K562 (cell line): Measurements from ENCODE around the gene SMC1A. TPM values are rescaled to one million over a fixed set of nuclear protein-coding genes. Genes with fewer than 3 reads are reported as not detected.

Experiments
- ATAC-seq: fragments of 200-7000 bp; cut with Tn5 transposase; 3 replicates; pipeline ENCODE4 v1.9.1; 2020; ENCODE audit warnings: moderate library complexity
- BruUV-seq: library from RNA; stranded (reverse); fragments of 400-500 nt; replicated peaks from 2 replicates; lab custom pipeline; 2021; lab: Mats Ljungman, UMichigan
- CTCF ChIA-PET: fragments of 300-600 bp; formaldehyde crosslinking; extraction: SDS; loops from one replicate; lab custom pipeline; 2021; ENCODE audit warnings: low intra/inter-chr PET ratio; lab: Yijun Ruan, JAX
- POLR2A ChIA-PET: fragments of 300-600, 350-650 bp; sonication (Branson Sonifier 250); formaldehyde crosslinking; extraction: SDS; loops from one replicate; lab custom pipeline; 2021; ENCODE audit warnings: antibody characterized with exemption, inconsistent platforms; lab: Yijun Ruan, JAX
- DNase-seq, 4 experiments: peaks; one replicate each; pipeline versions ENCODE4 v3.0.0 to v3.0.0-alpha.2; 2011 to 2018; ENCODE audit warnings: low spot score in 3 of 4, mixed read lengths in 3 of 4; ENCODE audit errors: extremely low read depth in 1 of 4
- FAIRE-seq: peaks from 2 replicates; lab custom pipeline; 2011; peaks lifted over from hg19 to GRCh38; lab: Jason Lieb, UNC
- H2AFZ ChIP-seq: 2 replicates; pipeline ENCODE4 v1.6.0; 2011; ENCODE audit warnings: low read depth, low read length, control low read depth, inconsistent platforms
- H3K27ac ChIP-seq: fragments of 200-600 bp; 3 replicates; pipeline ENCODE4 v1.8.0; 2011; ENCODE audit warnings: low read depth, mild to moderate bottlenecking, control low read depth, inconsistent platforms, low read length, moderate library complexity, mixed read lengths; ENCODE audit errors: extremely low read depth
- H3K27me3 ChIP-seq, 2 experiments: fragments of 300-600 bp in 1 of 2; 2 replicates in 1 of 2; 3 replicates in 1 of 2; pipeline versions ENCODE4 v1.6.0 to v1.8.0; 2011; ENCODE audit warnings: inconsistent platforms in 2 of 2, low read length in 2 of 2, mild to moderate bottlenecking in 1 of 2, mixed read lengths in 1 of 2, moderate library complexity in 1 of 2; ENCODE audit not compliant: control insufficient read depth in 2 of 2, insufficient read depth in 2 of 2
- H3K36me3 ChIP-seq: fragments of 300-600 bp; 3 replicates; pipeline ENCODE4 v1.8.0; 2011; ENCODE audit warnings: mild to moderate bottlenecking, low read length, inconsistent platforms; ENCODE audit not compliant: control insufficient read depth, insufficient read depth
- H3K4me1 ChIP-seq, 2 experiments: fragments of 200-600 bp in 1 of 2; replicated peaks in 1 of 2; 2 replicates in 1 of 2; 3 replicates in 1 of 2; pipeline versions ENCODE4 v1.5.1 to v1.8.0; 2011; ENCODE audit warnings: inconsistent platforms in 2 of 2, low read length in 2 of 2, mild to moderate bottlenecking in 1 of 2, mixed read lengths in 1 of 2, moderate library complexity in 1 of 2; ENCODE audit not compliant: control insufficient read depth in 2 of 2, insufficient read depth in 2 of 2
- H3K4me2 ChIP-seq: 2 replicates; pipeline ENCODE4 v1.6.1; 2011; ENCODE audit warnings: low read length, control low read depth, inconsistent platforms, mixed read lengths; ENCODE audit not compliant: insufficient read depth
- H3K4me3 ChIP-seq: fragments of 200-600 bp; sonication (generic), shearing (Covaris generic); 2 replicates; pipeline ENCODE4 v1.5.1; 2016; ENCODE audit warnings: control low read depth, inconsistent platforms
- H3K79me2 ChIP-seq: fragments of 200-600 bp; 3 replicates; pipeline ENCODE4 v1.8.0; 2011; ENCODE audit warnings: low read length, inconsistent platforms; ENCODE audit not compliant: control insufficient read depth, insufficient read depth
- H3K9ac ChIP-seq, 2 experiments: 2 replicates each; pipeline versions ENCODE4 v1.6.0 to v1.6.1; 2011; ENCODE audit warnings: low read depth in 2 of 2, low read length in 2 of 2, control low read depth in 1 of 2, inconsistent platforms in 1 of 2, mild to moderate bottlenecking in 1 of 2, mixed read lengths in 1 of 2; ENCODE audit not compliant: insufficient read depth in 1 of 2
- H3K9me1 ChIP-seq: one replicate; pipeline ENCODE4 v1.6.0; 2011; ENCODE audit warnings: inconsistent platforms, mild to moderate bottlenecking, low read length, moderate library complexity; ENCODE audit not compliant: control insufficient read depth, insufficient read depth
- H3K9me3 ChIP-seq: replicated peaks from 2 replicates; pipeline ENCODE4 v1.5.1; 2011; ENCODE audit warnings: low read depth, low read length, inconsistent platforms; ENCODE audit not compliant: control insufficient read depth, insufficient read depth
- H4K20me1 ChIP-seq: replicated peaks from 2 replicates; pipeline ENCODE4 v1.6.1; 2011; ENCODE audit warnings: low read length, inconsistent platforms, mixed read lengths; ENCODE audit not compliant: control insufficient read depth, insufficient read depth
- CHD2 ChIP-seq: IDR thresholded peaks from 2 replicates; pipeline ENCODE4 v1.6.1; 2011; ENCODE audit warnings: low read depth, low read length
- EP300 ChIP-seq: IDR thresholded peaks from 2 replicates; pipeline ENCODE4 v1.6.1; 2012; ENCODE audit warnings: low read length, improper control_type of control experiment
- MAFG ChIP-seq: fragments of 450-650 bp; conservative IDR thresholded peaks from 2 replicates; pipeline ENCODE4 v1.6.1; 2016; ENCODE audit warnings: missing genetic modification characterization, missing compliant biosample characterization
- NRF1 ChIP-seq, 2 experiments: fragments of 450-650 bp; IDR thresholded peaks in 1 of 2; conservative IDR thresholded peaks in 1 of 2; 2 replicates each; pipeline ENCODE4 v1.6.1; 2014; ENCODE audit warnings: mild to moderate bottlenecking in 2 of 2
- SIRT6 ChIP-seq: IDR thresholded peaks from one replicate; pipeline ENCODE4 v1.6.1; 2012; ENCODE audit warnings: low read depth, mild to moderate bottlenecking, control low read depth, inconsistent platforms, low read length, moderate library complexity
- ZBTB49 ChIP-seq: sonication (generic); formaldehyde crosslinking; IDR thresholded peaks from 2 replicates; pipeline ENCODE4 v1.8.0; 2022; ENCODE audit warnings: missing genetic modification reagents, mild to moderate bottlenecking, borderline replicate concordance
- WGBS: fragments of 100-300 bp; shearing (Covaris generic); methylation state at CpG from one replicate; pipeline ENCODE4 v1.1.6; 2016; ENCODE audit warnings: low coverage, mixed read lengths; ENCODE audit not compliant: insufficient coverage; ENCODE audit errors: missing lambda C conversion rate; 5-methylcytosine and 5-hydroxymethylcytosine counted together
- in situ Hi-C: fragments of 300-500 bp; cut with MboI; formaldehyde crosslinking; loops from 4 replicates; pipeline ENCODE4 v1.15.0; 2018; ENCODE audit warnings: inconsistent platforms, mixed read lengths
- intact Hi-C: fragments of 100-400 bp; cut with micrococcal nuclease; formaldehyde crosslinking; loops from 2 replicates; pipeline ENCODE4 v1.14.2; 2022
- polyA plus RNA-seq, 8 experiments: library from polyadenylated mRNA; depleted of rRNA in 4 of 8; stranded (reverse) in 5 of 8; unstranded in 3 of 8; fragments of >200 nt; fragmentation: Nextera tagmentation in 2 of 8; fragmentation: Illumina TruSeq in 1 of 8; extraction: Ambion mirVana in 2 of 8; extraction: Trizol in 1 of 8; gene quantifications; 2 replicates each; pipeline versions ENCODE4 v1.2.1 to v1.2.3, GENCODE V29; 2011 to 2014; ENCODE audit warnings: inconsistent platforms in 1 of 8, missing spikeins in 1 of 8
- total RNA-seq, 7 experiments: library from RNA; depleted of rRNA in 6 of 7; stranded (reverse); fragments of >200 nt in 6 of 7; fragmentation: Illumina TruSeq in 2 of 7; extraction: Trizol in 2 of 7; gene quantifications; 2 replicates each; pipeline versions ENCODE4 v1.2.1 to v1.2.3, GENCODE V29; 2011 to 2021; ENCODE audit warnings: low replicate concordance in 1 of 7

Gene SMC1A
- total and polyA plus RNA-seq, 9 of the 15 experiments (the other 6 are each of a cell fraction or from before 2014, with no cell fraction given), result 28.5 to 126 (median 71.2) TPM

GRCh38 chrX:53403535-53403934 is 18.9 kb downstream of the SMC1A start:
- 92% methylated on average over 6 of the region's 10 CpGs for WGBS
- ChIA-PET CTCF (no interaction called here), POLR2A (interaction anchor here (0.6 to 1.7 kb wide), 5 partner anchors 12 to 1008 kb away, joined by 3 to 6 read pairs (median 3); partner anchors contain the start of genes RIBC1 and SMC1A)
- no peaks in the 10 kb centered on the region for H4K20me1 ChIP-seq
- no peaks in the 10 kb centered on the region for H3K27me3 ChIP-seq
- BruUV-seq, result no TSS peak
- no peak for FAIRE-seq
- no peak for ATAC-seq
- no peaks in the 10 kb centered on the region for H3K79me2 ChIP-seq
- H3K9ac ChIP-seq, result no peak overlapping the region
- TF ChIP-seq EP300, result no peak
- no peak for TF ChIP-seq SIRT6
- no peak for TF ChIP-seq NRF1 (conservative IDR thresholded peaks at IDR 0.05 in 1 of 2, IDR thresholded peaks at IDR 0.05 in 1 of 2)
- no peak for TF ChIP-seq CHD2
- no peak for TF ChIP-seq MAFG (tag)
- no peak for TF ChIP-seq ZBTB49 (CRISPR knock-in tag)
- TF ChIP-seq, all 486 proteins: peak for 0
- Histone ChIP-seq H3K9me1 (no peaks in the 10 kb centered on the region), H3K36me3 (peaks cover 90% of the 10 kb centered on the region), H3K4me3 (no peak overlapping the region), H3K9me3 (no peaks in the 10 kb centered on the region), H3K4me2 (no peak overlapping the region), H3K4me1 (no peaks in the 10 kb centered on the region), H2AFZ (no peak overlapping the region), H3K27ac (no peak overlapping the region)
- in situ Hi-C loops (no loop called here), intact Hi-C loops (no loop called here)
- DNase-seq, result no peak
